Ishikawa (cell line): Measurements from ENCODE around the gene TNFRSF1A.

Experiments
- EP300 ChIP-seq: IDR thresholded peaks from 2 replicates; pipeline ENCODE4 v1.6.1; 2012; ENCODE audit warnings: borderline replicate concordance
- RAD21 ChIP-seq: IDR thresholded peaks from 2 replicates; pipeline ENCODE4 v1.6.1; 2012; ENCODE audit warnings: low read depth
- TAF1 ChIP-seq: IDR thresholded peaks from 2 replicates; pipeline ENCODE4 v1.6.1; 2012; ENCODE audit warnings: low read depth, mild to moderate bottlenecking
- TEAD4 ChIP-seq: IDR thresholded peaks from 2 replicates; pipeline ENCODE4 v1.6.1; 2012
- TF ChIP-seq, protein P1 (sequence below): IDR thresholded peaks from 2 replicates; pipeline ENCODE4 v1.6.1; 2012; ENCODE audit warnings: low read depth, mild to moderate bottlenecking

GRCh38 chr12:6375269-6376078 lies 33.6 kb upstream of the TNFRSF1A start, which contains the start of gene SCNN1A:
- TF ChIP-seq, protein P1, sequence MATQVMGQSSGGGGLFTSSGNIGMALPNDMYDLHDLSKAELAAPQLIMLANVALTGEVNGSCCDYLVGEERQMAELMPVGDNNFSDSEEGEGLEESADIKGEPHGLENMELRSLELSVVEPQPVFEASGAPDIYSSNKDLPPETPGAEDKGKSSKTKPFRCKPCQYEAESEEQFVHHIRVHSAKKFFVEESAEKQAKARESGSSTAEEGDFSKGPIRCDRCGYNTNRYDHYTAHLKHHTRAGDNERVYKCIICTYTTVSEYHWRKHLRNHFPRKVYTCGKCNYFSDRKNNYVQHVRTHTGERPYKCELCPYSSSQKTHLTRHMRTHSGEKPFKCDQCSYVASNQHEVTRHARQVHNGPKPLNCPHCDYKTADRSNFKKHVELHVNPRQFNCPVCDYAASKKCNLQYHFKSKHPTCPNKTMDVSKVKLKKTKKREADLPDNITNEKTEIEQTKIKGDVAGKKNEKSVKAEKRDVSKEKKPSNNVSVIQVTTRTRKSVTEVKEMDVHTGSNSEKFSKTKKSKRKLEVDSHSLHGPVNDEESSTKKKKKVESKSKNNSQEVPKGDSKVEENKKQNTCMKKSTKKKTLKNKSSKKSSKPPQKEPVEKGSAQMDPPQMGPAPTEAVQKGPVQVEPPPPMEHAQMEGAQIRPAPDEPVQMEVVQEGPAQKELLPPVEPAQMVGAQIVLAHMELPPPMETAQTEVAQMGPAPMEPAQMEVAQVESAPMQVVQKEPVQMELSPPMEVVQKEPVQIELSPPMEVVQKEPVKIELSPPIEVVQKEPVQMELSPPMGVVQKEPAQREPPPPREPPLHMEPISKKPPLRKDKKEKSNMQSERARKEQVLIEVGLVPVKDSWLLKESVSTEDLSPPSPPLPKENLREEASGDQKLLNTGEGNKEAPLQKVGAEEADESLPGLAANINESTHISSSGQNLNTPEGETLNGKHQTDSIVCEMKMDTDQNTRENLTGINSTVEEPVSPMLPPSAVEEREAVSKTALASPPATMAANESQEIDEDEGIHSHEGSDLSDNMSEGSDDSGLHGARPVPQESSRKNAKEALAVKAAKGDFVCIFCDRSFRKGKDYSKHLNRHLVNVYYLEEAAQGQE: no peak
- peak; percentile 85 for TF ChIP-seq EP300
- TF ChIP-seq TEAD4: peak; percentile 83
- peak; percentile 14; the same call in 1 of the 2 replicates for TF ChIP-seq RAD21
- TF ChIP-seq TAF1: peak; percentile 62
